H9 (cell line): ENCODE results near the gene DSCAM. TPM values are rescaled to one million over a fixed set of nuclear protein-coding genes. Genes with fewer than 3 reads are reported as not detected.

Experiments used
- DNase-seq: peaks from one replicate; pipeline ENCODE4 v3.0.0-alpha.2; 2017
- H2AFZ ChIP-seq: one replicate; pipeline ENCODE4 v1.6.1; 2013; ENCODE audit warnings: mild to moderate bottlenecking, low read length, control low read depth, moderate library complexity
- H2AK5ac ChIP-seq: 2 replicates; pipeline ENCODE4 v1.6.1; 2013; ENCODE audit warnings: low read length, control low read depth, mixed read lengths; ENCODE audit not compliant: insufficient read length
- H2BK120ac ChIP-seq: one replicate; pipeline ENCODE4 v1.6.1; 2013; ENCODE audit warnings: low read depth, mild to moderate bottlenecking, low read length, control low read depth, inconsistent platforms; ENCODE audit not compliant: poor library complexity, severe bottlenecking
- H2BK12ac ChIP-seq: 2 replicates; pipeline ENCODE4 v1.6.1; 2013; ENCODE audit warnings: low read length, control low read depth, mixed read lengths, low read depth; ENCODE audit not compliant: insufficient read length
- H2BK15ac ChIP-seq: 2 replicates; pipeline ENCODE4 v1.6.1; 2013; ENCODE audit warnings: low read depth, low read length, control low read depth
- H2BK20ac ChIP-seq: one replicate; pipeline ENCODE4 v1.6.1; 2013; ENCODE audit warnings: low read depth, mild to moderate bottlenecking, low read length, control low read depth, inconsistent platforms; ENCODE audit not compliant: poor library complexity, severe bottlenecking
- H2BK5ac ChIP-seq: 2 replicates; pipeline ENCODE4 v1.6.1; 2013; ENCODE audit warnings: low read length, control low read depth, mixed read lengths; ENCODE audit not compliant: insufficient read length
- H3K14ac ChIP-seq: 2 replicates; pipeline ENCODE4 v1.6.1; 2013; ENCODE audit warnings: low read length, control low read depth; ENCODE audit not compliant: insufficient read depth
- H3K18ac ChIP-seq: 2 replicates; pipeline ENCODE4 v1.6.1; 2013; ENCODE audit warnings: low read depth, mild to moderate bottlenecking, mixed read lengths, low read length, control low read depth; ENCODE audit not compliant: insufficient read length
- H3K23ac ChIP-seq: 2 replicates; pipeline ENCODE4 v1.6.1; 2013; ENCODE audit warnings: low read length, control low read depth, mixed read lengths, low read depth; ENCODE audit not compliant: insufficient read length
- H3K23me2 ChIP-seq: 2 replicates; pipeline ENCODE4 v1.6.1; 2013; ENCODE audit warnings: low read depth, mild to moderate bottlenecking, mixed read lengths, low read length, control low read depth; ENCODE audit not compliant: insufficient read length, poor library complexity, severe bottlenecking
- H3K27ac ChIP-seq: 2 replicates; pipeline ENCODE4 v1.5.1; 2013; ENCODE audit warnings: low read length, control low read depth, mixed read lengths, low read depth; ENCODE audit not compliant: insufficient read length
- H3K27me3 ChIP-seq: 2 replicates; pipeline ENCODE4 v1.6.1; 2013; ENCODE audit warnings: low read length, control low read depth, inconsistent platforms; ENCODE audit not compliant: insufficient read depth
- H3K4ac ChIP-seq: 2 replicates; pipeline ENCODE4 v1.6.1; 2013; ENCODE audit warnings: low read depth, mild to moderate bottlenecking, control low read depth, inconsistent platforms, low read length, moderate library complexity
- H3K4me1 ChIP-seq: 2 replicates; pipeline ENCODE4 v1.6.1; 2013; ENCODE audit warnings: low read length, control low read depth, inconsistent platforms; ENCODE audit not compliant: insufficient read depth
- H3K4me2 ChIP-seq: 2 replicates; pipeline ENCODE4 v1.6.1; 2013; ENCODE audit warnings: low read length, control low read depth, mixed read lengths; ENCODE audit not compliant: insufficient read length, insufficient read depth
- H3K56ac ChIP-seq: 2 replicates; pipeline ENCODE4 v1.6.1; 2013; ENCODE audit warnings: low read depth, mild to moderate bottlenecking, mixed read lengths, low read length, control low read depth; ENCODE audit not compliant: insufficient read length
- H3K79me1 ChIP-seq: 2 replicates; pipeline ENCODE4 v1.6.1; 2013; ENCODE audit warnings: low read depth, mild to moderate bottlenecking, moderate library complexity, low read length, control low read depth, inconsistent platforms; ENCODE audit not compliant: insufficient read depth, poor library complexity, severe bottlenecking
- H3K79me2 ChIP-seq: 2 replicates; pipeline ENCODE4 v1.6.1; 2013; ENCODE audit warnings: low read length, control low read depth, inconsistent platforms; ENCODE audit not compliant: insufficient read depth
- H3K9ac ChIP-seq: 2 replicates; pipeline ENCODE4 v1.6.1; 2013; ENCODE audit warnings: low read length, control low read depth, mixed read lengths; ENCODE audit not compliant: insufficient read length; ENCODE audit errors: extremely low read depth
- H3K9me3 ChIP-seq: one replicate; pipeline ENCODE4 v1.6.1; 2013; ENCODE audit warnings: low read depth, low read length, inconsistent platforms; ENCODE audit not compliant: control insufficient read depth
- H3T11ph ChIP-seq: one replicate; pipeline ENCODE4 v1.6.1; 2013; ENCODE audit warnings: mild to moderate bottlenecking, low read length, control low read depth, inconsistent platforms
- H4K20me1 ChIP-seq: one replicate; pipeline ENCODE4 v1.6.1; 2013; ENCODE audit not compliant: control insufficient read depth, insufficient read length, insufficient read depth
- H4K5ac ChIP-seq: 2 replicates; pipeline ENCODE4 v1.6.1; 2013; ENCODE audit warnings: low read depth, mild to moderate bottlenecking, mixed read lengths, low read length, control low read depth; ENCODE audit not compliant: insufficient read length
- H4K8ac ChIP-seq: replicated peaks from 2 replicates; pipeline ENCODE4 v1.6.1; 2013; ENCODE audit warnings: low read length, control low read depth, mixed read lengths, low read depth; ENCODE audit not compliant: insufficient read length
- H4K91ac ChIP-seq: 2 replicates; pipeline ENCODE4 v1.6.1; 2013; ENCODE audit warnings: low read depth, mild to moderate bottlenecking, moderate library complexity, mixed read lengths, low read length, control low read depth; ENCODE audit not compliant: insufficient read length
- H3K27ac Mint-ChIP-seq, 3 experiments: 2 replicates in 2 of 3; 3 replicates in 1 of 3; pipeline ENCODE4 v1.8.0; 2020 to 2021; ENCODE audit warnings: mixed read lengths in 3 of 3, mild to moderate bottlenecking in 1 of 3, moderate library complexity in 1 of 3
- H3K27me3 Mint-ChIP-seq: 2 replicates; pipeline ENCODE4 v1.8.0; 2021; ENCODE audit warnings: low read depth, mild to moderate bottlenecking, moderate library complexity, mixed read lengths
- H3K36me3 Mint-ChIP-seq, 3 experiments: 2 replicates in 2 of 3; 3 replicates in 1 of 3; pipeline ENCODE4 v1.8.0; 2020 to 2021; ENCODE audit warnings: low read depth in 3 of 3, mixed read lengths in 3 of 3; ENCODE audit not compliant: insufficient read depth in 1 of 3
- H3K4me1 Mint-ChIP-seq, 2 experiments: 2 replicates each; pipeline ENCODE4 v1.8.0; 2020; ENCODE audit warnings: mixed read lengths in 2 of 2
- H3K4me3 Mint-ChIP-seq, 2 experiments: 2 replicates in 1 of 2; 3 replicates in 1 of 2; pipeline ENCODE4 v1.8.0; 2020 to 2021; ENCODE audit warnings: mild to moderate bottlenecking in 2 of 2, mixed read lengths in 2 of 2, moderate library complexity in 1 of 2
- H3K9me3 Mint-ChIP-seq, 2 experiments: 2 replicates in 1 of 2; 3 replicates in 1 of 2; pipeline ENCODE4 v1.8.0; 2020; ENCODE audit warnings: mild to moderate bottlenecking in 2 of 2, mixed read lengths in 2 of 2, moderate library complexity in 1 of 2
- CTCF ChIP-seq: fragments of 200-600 bp; sonication (generic); conservative IDR thresholded peaks from 3 replicates; pipeline ENCODE4 v1.8.0; 2021; ENCODE audit warnings: antibody characterized with exemption, mild to moderate bottlenecking
- WGBS: extraction: QIAGEN DNeasy Blood & Tissue Kit; methylation state at CpG from one replicate; pipeline ENCODE4 v1.1.7; 2013; ENCODE audit warnings: missing lambda C conversion rate, low lambda C conversion rate, mixed read lengths; ENCODE audit not compliant: insufficient read length; ENCODE audit errors: extremely low coverage; 5-methylcytosine and 5-hydroxymethylcytosine counted together
- total RNA-seq: library from RNA; stranded (reverse); gene quantifications from 2 replicates; pipeline ENCODE4 v1.2.1, GENCODE V29; 2021

DSCAM gene
- total RNA-seq, 1 experiment from 2014 or later = 0.17 TPM

- peaks cover 8 to 12% of the 10 kb centered on the region in 2 experiments for H3K4me1 Mint-ChIP-seq
- Histone ChIP-seq H3K4me2 (no peak overlapping the region), H4K91ac (no peak overlapping the region), H2BK15ac (no peak overlapping the region), H4K5ac (no peak overlapping the region), H3K9ac (no peak overlapping the region), H4K20me1 (no peaks in the 10 kb centered on the region), H2BK12ac (no peak overlapping the region), H3T11ph (no peak overlapping the region), H3K79me1 (no peaks in the 10 kb centered on the region), H2AFZ (no peak overlapping the region), H3K23me2 (peaks cover 6% of the 10 kb centered on the region), H3K18ac (no peak overlapping the region), H3K14ac (no peak overlapping the region), H3K79me2 (no peaks in the 10 kb centered on the region), H2BK20ac (no peak overlapping the region), H2BK5ac (no peak overlapping the region), H3K27me3 (no peaks in the 10 kb centered on the region; the same call in 1 of the 2 replicates), H3K4me1 (no peaks in the 10 kb centered on the region), H3K27ac (no peak overlapping the region), H2AK5ac (no peak overlapping the region), H3K56ac (no peak overlapping the region), H2BK120ac (no peak overlapping the region), H3K4ac (no peak overlapping the region), H3K23ac (no peak overlapping the region), H3K9me3 (no peaks in the 10 kb centered on the region), H4K8ac (no peak overlapping the region)
- no peak overlapping the region for H3K4me3 Mint-ChIP-seq
- no peaks in the 10 kb centered on the region for H3K9me3 Mint-ChIP-seq
- no peak overlapping the region for H3K27ac Mint-ChIP-seq
- no peak for DNase-seq
- H3K27me3 Mint-ChIP-seq = peaks cover 47% of the 10 kb centered on the region
- TF ChIP-seq CTCF = no peak
- WGBS = no CpG with 5 or more reads among the region's 2 CpGs
- H3K36me3 Mint-ChIP-seq = no peaks in the 10 kb centered on the region
Measured at GRCh38 chr21:40839521-40839920, 7.4 kb downstream of the DSCAM start.
